Endothelial cell of umbilical vein (primary cell): ENCODE measurements around the gene EXT2. TPM values are rescaled to one million over a fixed set of nuclear protein-coding genes. Genes with fewer than 3 reads are reported as not detected.

Source experiments
- BruUV-seq: library from RNA; stranded (reverse); fragments of 400-500 nt; replicated peaks from 2 replicates; lab custom pipeline; 2021; lab: Mats Ljungman, UMichigan
- CTCF ChIA-PET: fragments of 300-600, 350-600 bp; sonication (Branson Sonifier 250); formaldehyde crosslinking; loops from one replicate; lab custom pipeline; 2021; ENCODE audit warnings: antibody characterized with exemption, inconsistent platforms; lab: Charles Lee
- POLR2A ChIA-PET: fragments of 300-600, 350-600 bp; sonication (Branson Sonifier 250); formaldehyde crosslinking; loops from one replicate; lab custom pipeline; 2021; ENCODE audit warnings: antibody characterized with exemption, inconsistent platforms; lab: Charles Lee
- DNase-seq: peaks from one replicate; pipeline ENCODE4 v3.0.0-alpha.2; 2011; ENCODE audit warnings: low read depth, low spot score
- FAIRE-seq: peaks from 2 replicates; lab custom pipeline; 2011; peaks lifted over from hg19 to GRCh38; lab: Jason Lieb, UNC
- H2AFZ ChIP-seq: 2 replicates; pipeline ENCODE4 v1.6.0; 2012; ENCODE audit warnings: low read depth, low read length, control low read depth, inconsistent platforms
- H3K27ac ChIP-seq: 2 replicates; pipeline ENCODE4 v1.5.1; 2011; ENCODE audit warnings: low read depth, mild to moderate bottlenecking, control low read depth, low read length, moderate library complexity; ENCODE audit not compliant: insufficient read depth
- H3K27me3 ChIP-seq, 2 experiments: 2 replicates each; pipeline versions ENCODE4 v1.6.0 to v1.6.1; 2011; ENCODE audit warnings: low read length in 2 of 2, mixed read lengths in 1 of 2; ENCODE audit not compliant: control insufficient read depth in 2 of 2, insufficient read depth in 2 of 2
- H3K36me3 ChIP-seq, 2 experiments: 2 replicates in 1 of 2; 3 replicates in 1 of 2; pipeline ENCODE4 v1.5.1; 2011; ENCODE audit warnings: low read length in 2 of 2, mild to moderate bottlenecking in 1 of 2, moderate library complexity in 1 of 2; ENCODE audit not compliant: control insufficient read depth in 2 of 2, insufficient read depth in 2 of 2; ENCODE audit errors: extremely low read depth in 1 of 2
- H3K4me1 ChIP-seq: 3 replicates; pipeline ENCODE4 v1.5.1; 2011; ENCODE audit warnings: mild to moderate bottlenecking, low read length; ENCODE audit not compliant: control insufficient read depth, insufficient read depth; ENCODE audit errors: extremely low read depth
- H3K4me2 ChIP-seq: 2 replicates; pipeline ENCODE4 v1.6.1; 2011; ENCODE audit warnings: low read length, control low read depth, mixed read lengths; ENCODE audit not compliant: insufficient read depth
- H3K4me3 ChIP-seq, 3 experiments: fragments of 200-600 bp in 1 of 3; sonication (generic), shearing (Covaris generic) in 1 of 3; replicated peaks in 1 of 3; 2 replicates each; pipeline ENCODE4 v1.5.1; 2011 to 2016; ENCODE audit warnings: control low read depth in 3 of 3, low read length in 3 of 3, mild to moderate bottlenecking in 2 of 3, inconsistent platforms in 1 of 3, low read depth in 1 of 3, moderate library complexity in 1 of 3; ENCODE audit not compliant: insufficient read depth in 1 of 3
- H3K79me2 ChIP-seq: 2 replicates; pipeline ENCODE4 v1.6.0; 2012; ENCODE audit warnings: low read length, inconsistent platforms; ENCODE audit not compliant: control insufficient read depth, insufficient read depth
- H3K9ac ChIP-seq: replicated peaks from 2 replicates; pipeline ENCODE3; 2011; ENCODE audit warnings: low read length, control low read depth; ENCODE audit not compliant: insufficient read depth; ENCODE audit errors: extremely low read depth
- H3K9me1 ChIP-seq: replicated peaks from 3 replicates; pipeline ENCODE4 v1.6.0; 2011; ENCODE audit warnings: mild to moderate bottlenecking, low read length; ENCODE audit not compliant: control insufficient read depth, insufficient read depth; ENCODE audit errors: extremely low read depth
- H3K9me3 ChIP-seq: replicated peaks from 2 replicates; pipeline ENCODE4 v1.5.1; 2012; ENCODE audit warnings: low read length, inconsistent platforms; ENCODE audit not compliant: control insufficient read depth, insufficient read depth
- H4K20me1 ChIP-seq: replicated peaks from 2 replicates; pipeline ENCODE3; 2011; ENCODE audit warnings: mild to moderate bottlenecking, low read length; ENCODE audit not compliant: control insufficient read depth, insufficient read depth; ENCODE audit errors: extremely low read depth
- EZH2 ChIP-seq: IDR thresholded peaks from 2 replicates; pipeline ENCODE4 v1.6.1; 2012; ENCODE audit warnings: borderline replicate concordance, low read depth, mild to moderate bottlenecking, moderate library complexity, low read length, inconsistent platforms; ENCODE audit not compliant: severe bottlenecking
- FOS ChIP-seq: IDR thresholded peaks from 2 replicates; pipeline ENCODE4 v1.6.1; 2011; ENCODE audit warnings: mild to moderate bottlenecking, low read length, moderate library complexity, borderline replicate concordance; ENCODE audit not compliant: insufficient read depth
- GATA2 ChIP-seq: IDR thresholded peaks from 2 replicates; pipeline ENCODE4 v1.7.0; 2011; ENCODE audit warnings: low read depth, mild to moderate bottlenecking, moderate library complexity, mixed read lengths, low read length; ENCODE audit not compliant: insufficient read length, insufficient read depth
- JUN ChIP-seq: IDR thresholded peaks from 2 replicates; pipeline ENCODE4 v1.6.1; 2011; ENCODE audit warnings: borderline replicate concordance, low read depth; ENCODE audit not compliant: insufficient read length, insufficient read depth
- MYC ChIP-seq: IDR thresholded peaks from one replicate; pipeline ENCODE4 v1.6.1; 2011; ENCODE audit warnings: mild to moderate bottlenecking, low read depth, low read length
- POLR2A ChIP-seq: IDR thresholded peaks from 2 replicates; pipeline ENCODE4 v1.6.1; 2012; ENCODE audit warnings: low read depth, mild to moderate bottlenecking, control low read depth, low read length
- POLR2AphosphoS5 ChIP-seq: IDR thresholded peaks from 2 replicates; pipeline ENCODE4 v1.6.1; 2012; ENCODE audit warnings: low read depth, mild to moderate bottlenecking, control low read depth, low read length, moderate library complexity; ENCODE audit not compliant: insufficient read depth
- dilution Hi-C: fragments of 300-500 bp; cut with MboI; formaldehyde crosslinking; loops from one replicate; pipeline ENCODE4 v1.15.0; 2019; ENCODE audit warnings: low sequenced_read_pairs; ENCODE audit not compliant: extremely low pct_ligation_motif_present
- intact Hi-C: fragments of 100-400 bp; cut with micrococcal nuclease; formaldehyde crosslinking; loops from one replicate; pipeline ENCODE4 v1.10.0; 2022
- polyA plus RNA-seq, 4 experiments: library from polyadenylated mRNA; depleted of rRNA in 3 of 4; stranded (reverse) in 3 of 4; unstranded in 1 of 4; fragments of >200 nt; gene quantifications; 2 replicates each; pipeline versions ENCODE4 v1.2.1 to v1.2.3, GENCODE V29; 2011 to 2012; ENCODE audit warnings: missing spikeins in 1 of 4
- total RNA-seq: library from RNA; stranded (reverse); gene quantifications from 2 replicates; pipeline ENCODE4 v1.2.3, GENCODE V29; 2021
- TF ChIP-seq, protein P1 (sequence below): IDR thresholded peaks from 2 replicates; pipeline ENCODE4 v1.6.1; 2011; ENCODE audit not compliant: insufficient read depth, insufficient read length
- TF ChIP-seq, protein P2 (sequence below), 2 donors: IDR thresholded peaks; 1 replicate in 1 of 2; 2 replicates in 1 of 2; pipeline ENCODE4 v1.5.1; 2011; ENCODE audit warnings: low read length in 2 of 2, mild to moderate bottlenecking in 2 of 2, moderate library complexity in 2 of 2, control low read depth in 1 of 2, inconsistent platforms in 1 of 2, low read depth in 1 of 2; ENCODE audit not compliant: insufficient read depth in 1 of 2; ENCODE audit errors: extremely low read depth in 1 of 2

Gene EXT2
- total and polyA plus RNA-seq, 2 donors (not counting 3 experiments of a cell fraction or from before 2014, with no cell fraction given) = 50.9 to 60.3 TPM

- H4K20me1 ChIP-seq = no peaks in the 10 kb centered on the region
- no peaks in the 10 kb centered on the region for H3K4me1 ChIP-seq
- dilution Hi-C loops (no loop called here), intact Hi-C loops (no loop called here)
- no peaks in the 10 kb centered on the region for H3K36me3 ChIP-seq
- no peaks in the 10 kb centered on the region for H3K79me2 ChIP-seq
- CTCF ChIA-PET = interaction anchor here (1.5 to 1.6 kb wide), 2 partner anchors 17 kb away, joined by 4 to 5 read pairs; no protein-coding TSS in a partner anchor
- no TSS peak for BruUV-seq
- H3K27ac ChIP-seq = no peak overlapping the region
- POLR2A ChIA-PET = no interaction called here
- H2AFZ ChIP-seq = no peak overlapping the region
- no peaks in the 10 kb centered on the region for H3K9me3 ChIP-seq
- TF ChIP-seq, protein P1, sequence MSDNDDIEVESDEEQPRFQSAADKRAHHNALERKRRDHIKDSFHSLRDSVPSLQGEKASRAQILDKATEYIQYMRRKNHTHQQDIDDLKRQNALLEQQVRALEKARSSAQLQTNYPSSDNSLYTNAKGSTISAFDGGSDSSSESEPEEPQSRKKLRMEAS = no peak
- no peak for TF ChIP-seq POLR2A
- no peak for TF ChIP-seq MYC
- TF ChIP-seq FOS = no peak
- TF ChIP-seq, protein P2, sequence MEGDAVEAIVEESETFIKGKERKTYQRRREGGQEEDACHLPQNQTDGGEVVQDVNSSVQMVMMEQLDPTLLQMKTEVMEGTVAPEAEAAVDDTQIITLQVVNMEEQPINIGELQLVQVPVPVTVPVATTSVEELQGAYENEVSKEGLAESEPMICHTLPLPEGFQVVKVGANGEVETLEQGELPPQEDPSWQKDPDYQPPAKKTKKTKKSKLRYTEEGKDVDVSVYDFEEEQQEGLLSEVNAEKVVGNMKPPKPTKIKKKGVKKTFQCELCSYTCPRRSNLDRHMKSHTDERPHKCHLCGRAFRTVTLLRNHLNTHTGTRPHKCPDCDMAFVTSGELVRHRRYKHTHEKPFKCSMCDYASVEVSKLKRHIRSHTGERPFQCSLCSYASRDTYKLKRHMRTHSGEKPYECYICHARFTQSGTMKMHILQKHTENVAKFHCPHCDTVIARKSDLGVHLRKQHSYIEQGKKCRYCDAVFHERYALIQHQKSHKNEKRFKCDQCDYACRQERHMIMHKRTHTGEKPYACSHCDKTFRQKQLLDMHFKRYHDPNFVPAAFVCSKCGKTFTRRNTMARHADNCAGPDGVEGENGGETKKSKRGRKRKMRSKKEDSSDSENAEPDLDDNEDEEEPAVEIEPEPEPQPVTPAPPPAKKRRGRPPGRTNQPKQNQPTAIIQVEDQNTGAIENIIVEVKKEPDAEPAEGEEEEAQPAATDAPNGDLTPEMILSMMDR (IDR thresholded peaks at IDR 0.05; ENCODE audit: extremely low read depth in 1 of 2, insufficient read depth in 1 of 2, low read depth in 1 of 2, low read length in 2 of 2) = no peak
- TF ChIP-seq POLR2AphosphoS5 = no peak
- no peak for TF ChIP-seq GATA2
- TF ChIP-seq EZH2 = no peak
- TF ChIP-seq JUN = no peak
- H3K9ac ChIP-seq = no peak overlapping the region
- no peak overlapping the region for H3K4me3 ChIP-seq
- no peaks in the 10 kb centered on the region for H3K27me3 ChIP-seq
- H3K9me1 ChIP-seq = no peaks in the 10 kb centered on the region
- DNase-seq (no peak), FAIRE-seq (no peak)
- H3K4me2 ChIP-seq = no peak overlapping the region
Measured at GRCh38 chr11:44224867-44225501, 129.5 kb downstream of the EXT2 start.
